HCT116 (cell line): ENCODE results near the gene CORO7. TPM values are rescaled to one million over a fixed set of nuclear protein-coding genes. Genes with fewer than 3 reads are reported as not detected.

Source experiments
- ATAC-seq: fragments of 200-7000 bp; cut with Tn5 transposase; 2 replicates; pipeline ENCODE4 v1.9.1; 2020; ENCODE audit warnings: mild to moderate bottlenecking, moderate library complexity
- BruUV-seq: library from RNA; stranded (reverse); fragments of 400-500 nt; replicated peaks from 2 replicates; lab custom pipeline; 2021; lab: Mats Ljungman, UMichigan
- CTCF ChIA-PET: fragments of 300-600 bp; sonication (Branson Sonifier 250); formaldehyde crosslinking; loops from one replicate; lab custom pipeline; 2021; ENCODE audit warnings: antibody characterized with exemption; lab: Charles Lee
- POLR2A ChIA-PET: fragments of 300-600, 350-600 bp; sonication (Branson Sonifier 250); formaldehyde crosslinking; loops from one replicate; lab custom pipeline; 2021; ENCODE audit warnings: antibody characterized with exemption; lab: Charles Lee
- RAD21 ChIA-PET, 2 experiments: fragments of 300-600 bp; sonication (Branson Sonifier 250); formaldehyde crosslinking; loops; one replicate each; lab custom pipeline; 2023; ENCODE audit warnings: low total read pairs in 2 of 2; ENCODE audit not compliant: uncharacterized antibody in 2 of 2, unreplicated experiment in 2 of 2, low non-redundant PET in 1 of 2; lab: Charles Lee
- DNase-seq: peaks from one replicate; pipeline ENCODE4 v3.0.0-alpha.2; 2010; ENCODE audit warnings: low read depth, low spot score
- H2AFZ ChIP-seq: fragments of 200-600 bp; shearing (Covaris generic), sonication (generic); 2 replicates; pipeline ENCODE4 v1.6.1; 2017; ENCODE audit warnings: low read depth, mixed run types, mixed read lengths, antibody characterized with exemption, low read length; ENCODE audit not compliant: poor library complexity, severe bottlenecking
- H3K27ac ChIP-seq: 2 replicates; pipeline ENCODE4 v1.5.1; 2012; ENCODE audit warnings: low read depth, low read length
- H3K27me3 ChIP-seq: fragments of 200-600 bp; sonication (generic); 2 replicates; pipeline ENCODE4 v1.6.1; 2016; ENCODE audit warnings: mixed run types, low read length, mixed read lengths; ENCODE audit not compliant: insufficient read depth
- H3K36me3 ChIP-seq, 2 experiments: fragments of 200-500 bp in 1 of 2; fragments of 200-600 bp in 1 of 2; sonication (Bioruptor generic) in 1 of 2; sonication (generic) in 1 of 2; 2 replicates each; pipeline versions ENCODE4 v1.5.1 to v1.6.1; 2014 to 2016; ENCODE audit warnings: low read length in 2 of 2, inconsistent platforms in 1 of 2, mixed read lengths in 1 of 2, mixed run types in 1 of 2; ENCODE audit not compliant: insufficient read depth in 2 of 2, control insufficient read depth in 1 of 2
- H3K4me1 ChIP-seq, 2 experiments: fragments of 200-600 bp in 1 of 2; sonication (generic) in 1 of 2; 2 replicates each; pipeline versions ENCODE4 v1.5.1 to v1.6.1; 2012 to 2017; ENCODE audit warnings: low read length in 2 of 2, inconsistent platforms in 1 of 2, mild to moderate bottlenecking in 1 of 2, mixed read lengths in 1 of 2, mixed run types in 1 of 2, moderate library complexity in 1 of 2; ENCODE audit not compliant: insufficient read depth in 2 of 2, control insufficient read depth in 1 of 2
- H3K4me2 ChIP-seq: fragments of 200-600 bp; sonication (generic); 2 replicates; pipeline ENCODE4 v1.6.1; 2017; ENCODE audit warnings: mixed run types, low read length, mixed read lengths
- H3K4me3 ChIP-seq, 2 experiments: fragments of 200-600 bp in 1 of 2; sonication (generic) in 1 of 2; replicated peaks in 1 of 2; 2 replicates each; pipeline ENCODE4 v1.5.1; 2011 to 2016; ENCODE audit warnings: low read length in 2 of 2, control low read depth in 1 of 2, low read depth in 1 of 2, mild to moderate bottlenecking in 1 of 2, mixed read lengths in 1 of 2, mixed run types in 1 of 2
- H3K79me2 ChIP-seq: fragments of 200-600 bp; sonication (generic); 2 replicates; pipeline ENCODE4 v1.6.1; 2017; ENCODE audit warnings: mild to moderate bottlenecking, mixed run types, low read length, moderate library complexity, mixed read lengths; ENCODE audit not compliant: insufficient read depth
- H3K9ac ChIP-seq: fragments of 200-600 bp; sonication (generic); 2 replicates; pipeline ENCODE4 v1.6.1; 2016; ENCODE audit warnings: low read length, mixed read lengths
- H3K9me2 ChIP-seq: fragments of 200-600 bp; sonication (generic), shearing (Covaris generic); 2 replicates; pipeline ENCODE4 v1.6.1; 2017; ENCODE audit warnings: mixed run types, mild to moderate bottlenecking, moderate library complexity; ENCODE audit not compliant: insufficient read depth
- H3K9me3 ChIP-seq, 2 experiments: fragments of 200-500 bp in 1 of 2; fragments of 200-600 bp in 1 of 2; sonication (Bioruptor generic) in 1 of 2; sonication (generic) in 1 of 2; 2 replicates each; pipeline ENCODE4 v1.6.1; 2014 to 2017; ENCODE audit warnings: low read length in 2 of 2, mixed read lengths in 2 of 2, inconsistent platforms in 1 of 2, low read depth in 1 of 2, mild to moderate bottlenecking in 1 of 2, mixed run types in 1 of 2, moderate library complexity in 1 of 2; ENCODE audit not compliant: control insufficient read depth in 1 of 2, insufficient read depth in 1 of 2
- H4K20me1 ChIP-seq: fragments of 200-600 bp; sonication (generic), shearing (Covaris generic); 2 replicates; pipeline ENCODE4 v1.6.1; 2017; ENCODE audit warnings: mixed run types, mild to moderate bottlenecking, moderate library complexity; ENCODE audit not compliant: insufficient read depth
- CBX3 ChIP-seq: IDR thresholded peaks from 2 replicates; pipeline ENCODE4 v1.6.1; 2012; ENCODE audit warnings: low read depth
- EGR1 ChIP-seq: IDR thresholded peaks from 2 replicates; pipeline ENCODE4 v1.6.1; 2012; ENCODE audit warnings: low read depth
- ELF1 ChIP-seq: IDR thresholded peaks from 2 replicates; pipeline ENCODE4 v1.6.1; 2012; ENCODE audit warnings: low read depth, borderline replicate concordance
- EZH2 ChIP-seq: fragments of 200-600 bp; sonication (generic); IDR thresholded peaks from 2 replicates; pipeline ENCODE4 v1.6.1; 2017; ENCODE audit warnings: antibody characterized with exemption, mixed run types
- FOSL1 ChIP-seq: IDR thresholded peaks from 2 replicates; pipeline ENCODE4 v1.6.1; 2012; ENCODE audit warnings: low read depth
- MAX ChIP-seq: IDR thresholded peaks from 2 replicates; pipeline ENCODE4 v1.6.1; 2012
- SIN3A ChIP-seq: IDR thresholded peaks from 2 replicates; pipeline ENCODE4 v1.6.1; 2012; ENCODE audit warnings: low read depth
- SRF ChIP-seq: IDR thresholded peaks from 2 replicates; pipeline ENCODE4 v1.6.1; 2012; ENCODE audit warnings: low read depth
- TCF7L2 ChIP-seq: IDR thresholded peaks from 2 replicates; pipeline ENCODE4 v1.7.0; 2011; ENCODE audit warnings: borderline replicate concordance, inconsistent platforms; ENCODE audit not compliant: insufficient read depth, insufficient read length; ENCODE audit errors: extremely low read depth
- YY1 ChIP-seq: IDR thresholded peaks from 2 replicates; pipeline ENCODE4 v1.6.1; 2011; ENCODE audit warnings: low read length, low read depth, moderate library complexity, mild to moderate bottlenecking; ENCODE audit not compliant: insufficient replicate concordance; ENCODE audit errors: extremely low read depth
- ZFX ChIP-seq: fragments of 450-650 bp; IDR thresholded peaks from 2 replicates; pipeline ENCODE4 v1.6.1; 2017
- intact Hi-C: fragments of 100-400 bp; cut with micrococcal nuclease; formaldehyde crosslinking; loops from 2 replicates; pipeline ENCODE4 v1.10.0; 2022
- total RNA-seq: library from RNA; stranded (reverse); gene quantifications from one replicate; pipeline ENCODE4 v1.2.1, GENCODE V29; 2021; ENCODE audit not compliant: unreplicated experiment
- TF ChIP-seq, protein P1 (sequence below): IDR thresholded peaks from 2 replicates; pipeline ENCODE4 v1.6.1; 2012

The CORO7 gene
- total RNA-seq, 1 experiment from 2014 or later = 21.3 TPM

DNA sequence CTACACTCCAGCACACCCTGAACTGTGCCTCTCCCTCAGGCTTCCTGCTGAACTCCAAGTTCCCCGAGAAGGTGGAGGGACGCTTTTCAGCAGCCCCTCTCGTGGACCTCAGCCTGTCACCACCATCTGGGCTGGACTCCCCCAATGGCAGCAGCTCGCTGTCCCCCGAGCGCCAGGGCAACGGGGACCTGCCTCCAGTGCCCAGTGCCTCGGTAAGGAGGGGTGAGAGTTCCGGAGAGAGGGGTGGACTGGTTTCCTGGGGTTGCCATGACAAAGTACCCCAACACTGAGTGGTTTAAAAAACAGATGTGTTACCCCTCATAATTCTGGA is 83.1 kb downstream of the CORO7 start:
- DNase-seq = no peak
- Histone ChIP-seq H4K20me1 (0 out of 2 replicates have a peak, but pooled peaks cover 3% of the 10 kb centered on the region), H3K27ac (no peak overlapping the region), H3K9me2 (no peaks in the 10 kb centered on the region), H3K27me3 (no peaks in the 10 kb centered on the region), H3K4me3 (no peak overlapping the region), H2AFZ (no peak overlapping the region), H3K9me3 (no peaks in the 10 kb centered on the region), H3K4me1 (peaks cover 0 to 13% of the 10 kb centered on the region in 2 experiments; a peak in 1 of 4 replicates), H3K36me3 (peaks cover 0 to 13% of the 10 kb centered on the region in 2 experiments; a peak in 2 of 4 replicates), H3K9ac (no peak overlapping the region), H3K79me2 (peaks cover 52% of the 10 kb centered on the region), H3K4me2 (no peak overlapping the region)
- ChIA-PET POLR2A (no interaction called here), RAD21 (no interaction called here), CTCF (interaction anchor here (1.2 kb wide), 1 partner anchor 79 kb away, joined by 4 read pairs; no protein-coding TSS in a partner anchor)
- intact Hi-C loops = no loop called here
- ATAC-seq = no peak
- TF ChIP-seq ZFX (no peak), ELF1 (no peak), SIN3A (no peak), MAX (no peak), FOSL1 (no peak), EGR1 (no peak), SRF (no peak), TCF7L2 (no peak), CBX3 (no peak), YY1 (no peak), EZH2 (no peak)
- TF ChIP-seq, protein P1, sequence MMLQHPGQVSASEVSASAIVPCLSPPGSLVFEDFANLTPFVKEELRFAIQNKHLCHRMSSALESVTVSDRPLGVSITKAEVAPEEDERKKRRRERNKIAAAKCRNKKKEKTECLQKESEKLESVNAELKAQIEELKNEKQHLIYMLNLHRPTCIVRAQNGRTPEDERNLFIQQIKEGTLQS = no peak
- no TSS peak for BruUV-seq
